HG03354 (cell line): ENCODE results near the gene SPATC1L.
"Not testable (repeated sequence)": the region's sequence is repeated elsewhere in the genome, so short reads cannot be mapped to it uniquely, and the experiment has no call there.

Experiments used
- ATAC-seq: cut with Tn5 transposase; IDR thresholded peaks from one replicate; pipeline ENCODE4 v1.9.1; 2021; ENCODE audit warnings: mild to moderate bottlenecking; ENCODE audit not compliant: unreplicated experiment, poor library complexity, severe bottlenecking

Gene SPATC1L

DNA sequence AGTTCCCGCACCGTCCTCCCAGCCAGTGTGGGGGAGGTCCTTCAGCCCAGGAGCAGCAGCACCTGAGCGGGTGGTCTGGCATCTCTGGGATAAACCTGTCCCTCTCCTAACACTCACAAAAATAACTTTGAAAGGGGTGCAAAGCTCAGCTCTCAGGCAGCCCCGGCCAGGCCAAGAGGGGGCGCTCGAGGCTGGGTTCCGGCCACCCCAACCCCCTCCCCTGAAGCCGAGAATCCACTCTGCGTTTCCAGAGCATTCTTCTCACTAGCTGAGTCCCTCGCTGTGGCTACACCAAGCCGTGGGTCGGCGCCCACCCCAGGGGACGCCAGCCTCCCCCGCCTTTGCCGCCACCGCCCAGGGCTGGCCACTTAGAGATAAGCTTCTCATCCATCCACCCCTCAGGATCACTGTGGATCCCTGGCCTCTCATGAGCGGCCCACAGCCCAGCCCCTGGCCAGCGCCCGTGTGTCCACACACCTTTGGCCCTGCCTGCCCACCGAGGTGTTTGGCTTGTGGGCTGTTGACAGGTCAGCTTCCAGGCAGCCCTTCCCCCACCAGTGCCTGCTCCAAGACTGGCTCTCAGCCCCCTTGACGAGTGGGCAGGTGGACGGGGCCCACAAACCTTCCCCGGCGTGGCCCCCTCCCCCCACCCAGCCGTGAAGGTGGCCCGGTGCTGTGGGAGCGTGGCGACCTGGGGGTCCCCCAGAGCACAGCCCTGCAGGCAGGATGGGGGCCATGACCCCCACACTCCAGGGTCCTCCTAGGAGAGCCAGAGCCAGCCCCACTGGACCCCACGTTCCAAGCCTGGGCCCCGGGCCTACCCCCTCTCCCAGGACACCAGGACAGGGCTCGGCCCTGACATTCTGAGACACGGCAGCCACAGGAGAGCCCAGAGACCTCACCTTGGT is 30.8 kb downstream of the SPATC1L start:
- ATAC-seq: no peak

- no peak for ATAC-seq
Observed at GRCh38 chr21:46152927-46153246, 31.4 kb downstream of the SPATC1L start.

- ATAC-seq: no peak
Observed at GRCh38 chr21:46151989-46152926, 32.0 kb downstream of the SPATC1L start.

DNA sequence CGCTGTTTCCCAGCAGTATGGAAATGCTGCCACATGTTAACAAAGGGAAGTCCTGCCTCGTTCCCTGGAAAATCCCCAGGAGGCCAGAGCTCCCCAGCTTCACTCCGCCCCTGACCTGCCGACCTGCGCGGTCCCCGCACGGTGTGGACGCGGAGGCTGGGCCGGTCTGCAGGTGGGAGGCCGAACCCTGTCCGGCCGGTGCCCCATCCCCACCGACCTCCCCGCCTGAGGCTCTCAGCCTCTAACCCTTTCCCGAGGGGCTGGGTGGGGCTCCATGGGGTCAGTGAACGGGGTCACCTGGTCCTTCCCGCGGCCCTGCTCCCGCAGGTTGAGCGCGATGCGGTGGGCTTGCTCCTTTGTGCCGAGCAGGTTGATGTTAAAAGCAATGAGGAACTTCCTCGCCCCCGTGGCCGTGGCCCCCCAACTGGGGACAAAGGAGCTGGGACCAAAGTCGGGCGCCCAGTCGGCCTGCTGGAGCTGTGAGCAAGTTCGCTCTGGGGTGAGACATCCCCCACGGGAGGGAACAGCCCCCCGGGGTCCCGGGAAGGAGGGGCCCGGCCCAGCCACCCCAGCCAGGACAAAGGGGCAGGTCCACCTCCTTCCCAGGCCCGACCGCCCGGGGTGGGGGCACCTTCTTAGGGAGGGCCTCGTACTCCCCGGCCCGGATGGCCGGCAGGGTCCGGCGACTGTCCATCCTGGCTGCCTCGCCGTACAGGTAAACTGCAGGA is 32.8 kb downstream of the SPATC1L start:
- ATAC-seq: no peak

DNA sequence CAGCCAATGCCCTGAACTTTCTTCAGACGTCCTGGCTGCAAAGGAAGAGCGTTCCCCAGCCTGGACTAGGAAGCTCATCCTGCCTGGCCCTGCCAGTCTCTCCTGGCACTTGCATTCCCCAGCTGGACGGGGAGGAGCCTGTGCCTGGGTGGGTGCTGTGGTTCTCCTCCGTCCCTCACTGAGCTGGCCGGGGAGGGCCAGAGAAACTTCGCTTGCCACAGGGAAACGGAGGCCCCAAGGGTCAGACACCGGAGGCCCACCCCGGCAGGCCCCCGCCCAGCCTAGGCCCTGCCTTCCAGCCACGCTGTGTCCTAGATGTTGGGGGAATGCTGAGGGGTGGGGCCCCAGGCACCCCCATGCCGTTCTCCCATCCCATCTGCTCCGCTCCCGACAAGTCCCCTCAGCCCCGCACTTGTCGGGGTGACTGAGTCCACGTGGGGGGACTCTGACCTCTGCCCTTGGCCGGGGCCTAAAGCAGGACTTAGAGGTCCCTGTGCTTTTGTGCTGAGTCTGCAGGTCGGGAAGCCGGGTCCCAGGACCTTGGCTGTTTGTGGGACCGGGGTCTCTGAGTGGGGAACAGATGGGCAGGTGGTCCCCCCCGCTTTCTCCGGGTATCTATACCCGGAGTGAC is 33.7 kb downstream of the SPATC1L start:
- ATAC-seq: no peak

DNA sequence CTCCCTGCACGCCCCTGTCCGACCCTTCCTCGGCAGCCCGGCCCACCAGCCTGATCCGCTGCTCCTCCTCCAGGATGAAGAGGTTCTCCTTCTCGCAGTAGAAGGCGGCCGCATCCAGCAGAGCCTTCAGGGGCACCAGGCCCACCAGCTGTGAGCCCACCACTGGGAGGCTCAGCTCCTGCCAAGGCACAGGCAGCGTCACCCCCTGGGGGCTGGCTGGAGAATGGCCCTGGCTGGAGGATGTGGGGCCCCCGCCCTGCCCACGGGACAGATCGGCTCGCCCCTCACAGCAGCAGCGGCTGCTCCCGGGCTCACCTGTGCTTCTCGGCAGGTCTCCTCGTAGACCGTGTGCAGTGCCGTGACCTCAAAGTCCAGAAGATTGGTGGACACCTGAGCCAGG is 34.2 kb downstream of the SPATC1L start:
- ATAC-seq: no peak

DNA sequence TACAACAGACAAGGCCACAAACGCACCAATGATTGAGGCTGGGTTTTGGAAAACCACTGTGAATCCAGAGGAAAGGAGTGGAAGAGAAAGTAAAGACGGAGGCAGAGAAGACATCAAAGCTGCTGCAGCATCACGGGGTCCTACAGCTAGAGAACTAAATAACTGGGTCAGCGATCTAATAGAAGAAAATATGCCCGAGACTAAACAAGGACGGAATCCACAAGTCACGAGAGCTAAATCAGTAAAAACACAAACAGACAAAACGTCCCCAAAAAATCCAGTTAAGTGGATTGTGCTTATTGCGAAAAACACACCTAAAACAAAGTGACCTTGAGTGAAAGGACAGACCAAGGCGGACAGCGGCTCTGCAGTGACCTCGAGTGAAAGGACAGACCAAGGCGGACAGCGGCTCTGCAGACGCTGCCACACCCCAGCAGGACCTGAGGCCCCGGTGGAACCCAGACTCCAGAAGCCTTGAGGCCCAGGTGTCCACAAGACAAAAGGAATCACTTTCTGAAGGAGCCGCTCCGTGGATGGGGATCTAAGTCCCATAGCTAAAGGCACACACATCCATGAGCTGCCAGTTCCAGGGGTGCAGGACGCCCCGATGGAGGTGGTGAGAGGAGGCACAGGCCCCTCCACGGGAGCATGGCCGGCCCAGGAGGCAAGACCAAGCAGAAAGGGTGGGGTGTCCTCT is 34.9 kb downstream of the SPATC1L start:
- no peak for ATAC-seq

DNA sequence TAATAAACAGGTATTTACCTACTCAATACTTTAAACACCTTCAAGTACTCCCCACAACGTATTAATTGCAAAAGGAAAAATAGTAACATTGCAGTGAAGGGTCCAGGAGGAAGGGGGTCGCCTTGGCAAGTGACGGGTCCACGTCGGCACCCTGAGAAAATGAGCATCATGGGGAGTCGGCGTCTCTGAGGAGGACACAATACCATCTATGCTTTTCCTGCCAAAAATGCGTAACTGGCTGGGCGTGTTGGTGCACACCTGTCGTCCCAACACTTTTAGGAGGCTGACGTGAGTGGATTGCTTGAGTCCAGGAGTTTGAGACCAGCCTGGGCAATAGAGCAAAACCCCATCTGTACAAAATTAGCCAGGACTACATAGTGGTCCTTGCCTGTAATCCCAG is 36.2 kb downstream of the SPATC1L start:
- ATAC-seq: no peak

DNA sequence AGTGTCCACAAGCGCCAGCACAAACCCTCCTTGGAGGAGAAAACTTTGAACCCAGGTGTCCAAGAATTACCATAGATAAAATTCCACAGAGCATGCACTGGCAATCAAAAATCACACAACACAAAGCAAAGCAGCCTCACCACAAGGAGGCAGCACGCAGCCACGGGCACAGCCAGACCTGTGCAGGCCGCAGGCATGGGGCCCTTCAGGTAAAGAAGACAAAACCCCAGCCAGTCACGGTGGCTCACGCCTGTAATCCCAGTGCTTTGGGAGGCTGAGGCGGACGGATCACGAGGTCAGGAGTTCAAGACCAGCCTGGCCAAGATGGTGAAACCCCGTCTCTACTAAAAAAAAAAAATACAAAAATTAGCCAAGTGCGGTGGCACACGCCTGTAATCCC is 36.8 kb downstream of the SPATC1L start:
- not testable (repeated sequence) for ATAC-seq

- no peak for ATAC-seq
Observed at GRCh38 chr21:46146856-46147255, 37.4 kb downstream of the SPATC1L start.

- ATAC-seq: no peak
Observed at GRCh38 chr21:46145840-46146691, 38.2 kb downstream of the SPATC1L start.

DNA sequence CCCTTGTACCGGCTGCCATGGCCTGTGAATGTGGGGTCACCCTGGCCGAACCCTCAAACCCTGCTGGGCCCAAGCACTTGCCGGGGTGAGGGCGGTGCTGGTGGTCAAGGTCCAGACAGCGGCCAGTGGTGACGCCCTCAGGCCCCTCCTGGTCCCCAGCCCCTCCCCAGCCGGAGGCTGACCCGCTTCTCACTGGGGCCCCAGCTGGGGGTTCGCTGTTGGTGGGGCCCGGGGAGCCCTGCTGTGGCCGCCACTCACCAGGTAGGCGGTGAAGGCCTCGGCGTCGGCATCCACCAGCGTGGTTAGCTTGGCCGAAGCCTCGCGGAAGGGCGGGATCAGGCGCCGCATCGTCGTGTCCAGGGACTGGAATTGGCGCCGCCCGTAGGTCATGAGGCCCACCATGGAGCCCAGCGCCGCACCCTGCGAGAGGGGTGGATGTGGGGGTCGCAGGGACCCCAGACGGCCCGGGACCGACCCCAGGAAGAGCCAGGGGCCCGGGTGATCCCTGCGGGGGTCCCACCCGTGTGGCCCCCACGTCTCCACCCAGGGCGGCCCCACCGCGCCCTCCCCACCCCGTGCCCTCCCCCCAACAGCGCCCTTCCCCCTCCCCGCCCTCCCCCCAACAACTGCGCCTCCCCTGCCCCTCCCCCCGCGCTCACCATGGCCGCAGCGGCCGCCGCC is 39.0 kb downstream of the SPATC1L start:
- ATAC-seq: no peak

DNA sequence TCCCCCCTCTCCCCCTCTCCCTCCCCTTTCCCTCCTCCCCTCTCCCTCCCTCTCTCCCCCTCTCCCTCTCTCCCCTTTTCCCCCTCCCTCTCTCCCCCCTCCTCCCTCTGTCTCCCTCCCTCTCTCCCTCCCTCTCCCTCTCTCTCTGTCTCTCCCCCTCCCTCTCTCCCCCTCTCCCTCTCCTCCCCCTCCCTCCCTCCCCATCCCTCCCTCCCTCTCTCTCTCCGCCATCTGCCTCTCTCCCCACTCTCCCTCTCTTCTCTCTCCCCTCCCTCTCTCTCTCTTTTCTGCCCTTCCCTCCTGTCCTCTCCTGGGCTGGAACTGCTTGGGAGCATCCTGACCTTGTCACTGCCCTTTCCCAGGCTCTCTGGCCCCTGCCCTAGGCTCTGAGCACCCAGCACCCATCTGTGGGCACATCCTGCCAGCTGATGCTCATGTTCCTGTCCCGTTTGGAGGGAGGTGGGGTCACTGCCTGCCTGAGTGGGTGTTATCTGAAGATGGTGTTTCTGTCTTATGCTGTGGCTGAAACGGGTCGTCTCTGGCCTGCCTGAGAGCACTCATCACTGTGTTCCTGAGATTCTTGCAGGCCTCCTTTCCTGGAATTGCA is 39.7 kb downstream of the SPATC1L start:
- ATAC-seq: no peak

DNA sequence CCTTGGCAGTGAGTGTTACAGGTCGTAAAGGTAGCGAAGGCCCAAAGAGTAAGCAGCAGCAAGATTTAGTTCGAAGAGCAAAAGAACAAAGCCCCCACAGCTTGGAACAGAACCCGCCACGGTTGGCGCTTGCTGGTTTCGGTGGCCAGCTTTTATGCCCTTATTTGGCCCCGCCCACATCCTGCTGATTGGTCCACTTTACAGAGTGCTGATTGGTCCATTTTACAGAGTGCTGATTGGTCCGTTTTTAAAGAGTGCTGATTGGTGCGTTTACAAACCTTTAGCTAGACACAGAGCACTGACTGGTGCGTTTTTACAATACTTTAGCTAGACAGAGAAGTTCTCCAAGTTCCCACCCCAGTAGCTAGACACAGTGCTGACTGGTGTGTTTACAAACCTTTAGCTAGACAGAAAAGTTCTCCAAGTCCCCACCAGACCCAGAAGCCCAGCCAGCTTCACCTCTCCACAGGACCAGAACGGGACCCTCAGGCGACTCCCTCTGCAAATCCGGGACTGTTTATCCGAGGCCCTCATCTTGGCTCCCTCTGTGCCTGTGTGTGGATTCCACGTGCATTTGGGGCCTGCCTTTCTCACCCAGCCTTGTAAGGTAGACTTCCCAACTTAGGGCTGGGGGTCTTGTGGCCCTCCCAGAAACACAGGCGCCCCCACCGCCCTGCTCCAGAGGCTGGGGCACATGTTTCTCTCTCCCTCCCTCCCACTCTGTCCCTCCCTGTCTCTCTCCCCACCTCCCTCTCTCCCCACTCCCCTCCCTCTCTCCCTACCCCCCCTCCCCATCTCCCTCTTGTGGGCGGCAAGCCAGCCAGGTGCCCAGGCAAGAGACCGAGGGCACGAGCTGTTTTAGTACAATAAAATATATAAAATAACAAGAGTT is 41.4 kb downstream of the SPATC1L start:
- ATAC-seq: no peak

DNA sequence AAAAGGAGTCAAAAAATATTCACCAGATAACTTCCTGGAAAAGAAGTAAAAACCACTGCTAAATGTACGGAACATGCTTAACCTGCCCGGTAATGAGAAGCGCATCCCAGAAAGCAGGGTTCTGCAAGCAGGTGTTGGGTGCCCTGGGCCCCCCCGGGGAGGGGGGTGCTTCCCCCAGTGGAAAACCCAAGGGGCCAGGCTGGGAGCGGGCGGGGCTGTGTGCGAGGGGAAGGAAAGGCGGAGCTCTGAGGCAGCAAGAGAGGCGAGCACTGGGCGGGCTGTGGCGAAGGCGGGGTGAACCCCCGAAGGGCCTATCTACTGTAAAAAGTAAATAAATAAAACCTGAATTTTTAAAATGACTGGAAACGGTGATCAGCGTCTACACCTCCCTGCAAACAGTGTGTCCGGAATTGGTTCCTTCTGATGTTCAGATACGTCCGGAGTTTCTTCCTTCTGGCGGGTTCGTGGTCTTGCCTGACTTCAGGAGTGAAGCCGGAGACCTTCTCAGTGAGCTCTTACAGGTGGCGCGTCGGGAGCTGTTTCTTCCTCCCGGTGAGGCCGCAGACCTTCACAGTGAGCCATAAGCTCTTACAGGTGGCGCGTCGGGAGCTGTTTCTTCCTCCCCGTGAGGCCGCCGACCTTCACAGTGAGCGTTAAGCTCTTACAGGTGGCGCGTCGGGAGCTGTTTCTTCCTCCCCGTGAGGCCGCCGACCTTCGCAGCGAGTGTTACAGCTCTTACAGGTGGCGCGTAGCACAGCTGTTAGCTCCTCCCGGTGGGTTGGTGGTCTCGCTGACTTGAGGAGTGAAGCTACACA is 42.3 kb downstream of the SPATC1L start:
- no peak for ATAC-seq
